ENCODE results near the gene GTF2I.
"Not testable (repeated sequence)": the region's sequence is repeated elsewhere in the genome, so short reads cannot be mapped to it uniquely, and the experiment has no call there.

Gene GTF2I

GRCh38 chr7:74781746-74782145, 124.2 kb downstream of the GTF2I start:
- DNase-seq = not testable (repeated sequence)

GRCh38 chr7:74783595-74783994, 126.1 kb downstream of the GTF2I start:
- not testable (repeated sequence) for DNase-seq

GRCh38 chr7:74788369-74789150, 131.0 kb downstream of the GTF2I start:
- DNase-seq = peak; percentile 75 to 89

GRCh38 chr7:74789200-74789736, 131.8 kb downstream of the GTF2I start:
- not testable (repeated sequence) for DNase-seq

GRCh38 chr7:74797848-74798622, 140.5 kb downstream of the GTF2I start:
- DNase-seq = not testable (repeated sequence)

GRCh38 chr7:74798644-74799043, 141.1 kb downstream of the GTF2I start:
- not testable (repeated sequence) for DNase-seq

Measured in NCI-H1930 (cell line).